ENCODE results near the gene DENND5B. TPM values are rescaled to one million over a fixed set of nuclear protein-coding genes. Genes with fewer than 3 reads are reported as not detected.

The DENND5B gene
- total and polyA plus RNA-seq, 2 of the 4 experiments (the other 2 are of a cell fraction) = 5.5 to 13.4 TPM

DNA sequence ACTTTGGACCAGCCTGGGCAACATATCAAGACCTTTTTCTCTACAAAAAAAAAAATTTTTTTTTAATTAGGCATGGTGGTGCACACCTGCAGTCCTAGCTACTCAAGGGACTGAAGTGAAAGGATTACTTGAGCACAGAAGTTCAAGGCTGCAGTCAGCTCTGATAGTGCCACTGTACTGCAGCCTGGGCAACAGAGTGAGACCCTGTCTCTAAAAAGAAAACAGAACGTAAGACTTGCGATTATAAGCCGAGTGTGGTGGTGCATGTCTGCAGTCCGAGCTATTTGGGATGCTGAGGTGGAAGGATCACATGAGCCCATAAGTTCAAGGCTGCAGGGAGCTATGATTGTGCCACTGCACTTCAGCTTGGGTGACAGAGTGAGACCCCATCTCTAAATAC lies 76.0 kb downstream of the DENND5B start:
- CTCF ChIA-PET = no interaction called here
- in situ Hi-C loops (cut with MboI; ENCODE audit: low sequenced_read_pairs) = loop anchor here (10.0 kb wide), 1 partner anchor 60 kb away; no protein-coding TSS in a partner anchor

More for the DNA sequence above, 76.0 kb downstream of the DENND5B start:
- Histone ChIP-seq H3K4me3 (ENCODE audit: insufficient read depth, low read depth, low read length) (no peak overlapping the region), H2BK20ac (ENCODE audit: low read depth, low read length) (no peak overlapping the region), H2BK15ac (ENCODE audit: low read depth, low read length) (no peak overlapping the region), H2AFZ (replicated peaks; ENCODE audit: low read length, poor library complexity) (no peak overlapping the region), H3K9me3 (ENCODE audit: control insufficient read depth, insufficient read depth, low read length) (no peaks in the 10 kb centered on the region), H3K4ac (ENCODE audit: low read depth, low read length) (no peak overlapping the region), H3K18ac (ENCODE audit: low read depth, low read length) (no peak overlapping the region), H2BK120ac (ENCODE audit: low read depth, low read length) (no peak overlapping the region), H3K27me3 (ENCODE audit: control insufficient read depth, insufficient read depth, low read length) (no peaks in the 10 kb centered on the region), H3K14ac (replicated peaks; ENCODE audit: low read depth, low read length) (no peak overlapping the region), H3K79me1 (ENCODE audit: low read depth in 1 of 2, low read length in 2 of 2) (peaks cover 23 to 43% of the 10 kb centered on the region in 2 experiments), H3K56ac (ENCODE audit: extremely low read depth, insufficient read depth, low read length) (no peak overlapping the region), H2BK5ac (ENCODE audit: low read depth, low read length, poor library complexity, severe bottlenecking) (no peak overlapping the region), H4K20me1 (ENCODE audit: insufficient read depth, low read length) (no peaks in the 10 kb centered on the region; the same call in 1 of the 2 replicates), H3K4me2 (ENCODE audit: low read depth, low read length) (no peak overlapping the region), H4K91ac (ENCODE audit: insufficient read depth, low read depth, low read length) (no peak overlapping the region), H2AK9ac (replicated peaks; ENCODE audit: low read depth, low read length, poor library complexity) (no peak overlapping the region), H3K9me1 (ENCODE audit: insufficient read depth, low read length) (peaks cover 7% of the 10 kb centered on the region), H2AK5ac (ENCODE audit: low read depth, low read length) (no peak overlapping the region; the same call in 1 of the 2 replicates), H4K5ac (ENCODE audit: low read depth, low read length) (no peak overlapping the region), H3K23ac (ENCODE audit: low read depth, low read length) (no peak overlapping the region), H4K8ac (ENCODE audit: low read depth in 2 of 2, low read length in 2 of 2) (no peak overlapping the region), H3K36me3 (ENCODE audit: control insufficient read depth, insufficient read depth, low read length) (no peaks in the 10 kb centered on the region), H3K9ac (ENCODE audit: low read depth, low read length) (no peak overlapping the region), H3K4me1 (ENCODE audit: control insufficient read depth, insufficient read depth, low read length) (peaks cover 18% of the 10 kb centered on the region), H3K27ac (ENCODE audit: insufficient read depth, low read length) (no peak overlapping the region)
- TF ChIP-seq CHD1 (IDR thresholded peaks at IDR 0.05; ENCODE audit: low read depth, low read length) = no peak
- no peak for TF ChIP-seq MXI1 (IDR thresholded peaks at IDR 0.05; ENCODE audit: borderline replicate concordance, low read depth, low read length)
- TF ChIP-seq CTCF (conservative IDR thresholded peaks at IDR 0.05; ENCODE audit: low read depth, low read length) = no peak
- TF ChIP-seq CEBPB (IDR thresholded peaks at IDR 0.05; ENCODE audit: low read depth, low read length) = no peak
- TF ChIP-seq RFX5 (IDR thresholded peaks at IDR 0.05; ENCODE audit: low read depth, low read length) = no peak
- no peak for TF ChIP-seq RCOR1 (IDR thresholded peaks at IDR 0.05; ENCODE audit: insufficient replicate concordance, low read length)
- TF ChIP-seq MAFK (IDR thresholded peaks at IDR 0.05; ENCODE audit: low read depth, low read length) = no peak
- no peak for TF ChIP-seq MAZ (IDR thresholded peaks at IDR 0.05; ENCODE audit: borderline replicate concordance, low read depth, low read length)
- no peak for TF ChIP-seq USF2 (IDR thresholded peaks at IDR 0.05; ENCODE audit: low read depth, low read length)
- no peak for TF ChIP-seq ELK1 (IDR thresholded peaks at IDR 0.05; ENCODE audit: borderline replicate concordance, low read depth, low read length)
- no peak for TF ChIP-seq BHLHE40 (IDR thresholded peaks at IDR 0.05; ENCODE audit: low read depth, low read length)
- no peak for TF ChIP-seq NFE2L2 (IDR thresholded peaks at IDR 0.05; ENCODE audit: low read depth, low read length)
- DNase-seq (no peak), ATAC-seq (ENCODE audit: low read depth) (no peak)
- POLR2A ChIA-PET (ENCODE audit: unreplicated experiment) = no interaction called here
- no CpG with 5 or more reads among the region's 4 CpGs for WGBS, 2 experiments (ENCODE audit: extremely low coverage in 2 of 2, insufficient read length in 1 of 2)
- no TSS peak for BruUV-seq (replicated peaks)
- intact Hi-C loops (cut with micrococcal nuclease) (no loop called here), dilution Hi-C loops (cut with HindIII; ENCODE audit: low sequenced_read_pairs, unreplicated experiment) (no loop called here)

Measured in IMR-90 (cell line).